IMR-90 (cell line): ENCODE results near the gene FAS. TPM values are rescaled to one million over a fixed set of nuclear protein-coding genes. Genes with fewer than 3 reads are reported as not detected.

ENCODE experiments used
- ATAC-seq: fragments of 200-7000 bp; cut with Tn5 transposase; 2 replicates; pipeline ENCODE4 v1.9.1; 2020; ENCODE audit warnings: low read depth, mild to moderate bottlenecking, moderate library complexity
- BruUV-seq: library from RNA; stranded (reverse); fragments of 400-500 nt; replicated peaks from 2 replicates; lab custom pipeline; 2021; lab: Mats Ljungman, UMichigan
- CTCF ChIA-PET: fragments of 300-600 bp; formaldehyde crosslinking; extraction: SDS; loops from one replicate; lab custom pipeline; 2021; ENCODE audit warnings: antibody characterized with exemption; lab: Yijun Ruan, JAX
- POLR2A ChIA-PET: fragments of 300-600 bp; sonication (Branson Sonifier 250); formaldehyde crosslinking; loops from one replicate; lab custom pipeline; 2022; ENCODE audit warnings: antibody characterized with exemption; ENCODE audit not compliant: unreplicated experiment; lab: Charles Lee
- DNase-seq: peaks from one replicate; pipeline ENCODE4 v3.0.0; 2013
- H2AFZ ChIP-seq: replicated peaks from 2 replicates; pipeline ENCODE3; 2013; ENCODE audit warnings: low read length, mild to moderate bottlenecking; ENCODE audit not compliant: poor library complexity
- H2AK5ac ChIP-seq: 2 replicates; pipeline ENCODE4 v1.6.1; 2013; ENCODE audit warnings: low read depth, low read length, inconsistent platforms
- H2AK9ac ChIP-seq: replicated peaks from 2 replicates; pipeline ENCODE3; 2013; ENCODE audit warnings: mild to moderate bottlenecking, low read depth, low read length, moderate library complexity; ENCODE audit not compliant: poor library complexity
- H2BK120ac ChIP-seq: 2 replicates; pipeline ENCODE4 v1.6.1; 2013; ENCODE audit warnings: low read depth, low read length, inconsistent platforms
- H2BK15ac ChIP-seq: 3 replicates; pipeline ENCODE4 v1.6.1; 2013; ENCODE audit warnings: low read depth, low read length, inconsistent platforms
- H2BK20ac ChIP-seq: 2 replicates; pipeline ENCODE4 v1.6.1; 2013; ENCODE audit warnings: low read depth, mild to moderate bottlenecking, inconsistent platforms, low read length, moderate library complexity
- H2BK5ac ChIP-seq: 2 replicates; pipeline ENCODE4 v1.6.1; 2013; ENCODE audit warnings: mild to moderate bottlenecking, low read depth, low read length, inconsistent platforms; ENCODE audit not compliant: poor library complexity, severe bottlenecking
- H3K14ac ChIP-seq: replicated peaks from 2 replicates; pipeline ENCODE4 v1.6.1; 2013; ENCODE audit warnings: low read depth, low read length, inconsistent platforms
- H3K18ac ChIP-seq: 2 replicates; pipeline ENCODE4 v1.6.1; 2013; ENCODE audit warnings: low read depth, low read length, control low read depth
- H3K23ac ChIP-seq: 2 replicates; pipeline ENCODE4 v1.6.1; 2013; ENCODE audit warnings: low read depth, low read length, inconsistent platforms
- H3K27ac ChIP-seq: 2 replicates; pipeline ENCODE4 v1.5.1; 2013; ENCODE audit warnings: mild to moderate bottlenecking, control low read depth, low read length; ENCODE audit not compliant: insufficient read depth
- H3K27me3 ChIP-seq: 2 replicates; pipeline ENCODE4 v1.6.1; 2013; ENCODE audit warnings: low read length; ENCODE audit not compliant: control insufficient read depth, insufficient read depth
- H3K36me3 ChIP-seq: 2 replicates; pipeline ENCODE4 v1.6.1; 2013; ENCODE audit warnings: low read length, mixed read lengths; ENCODE audit not compliant: control insufficient read depth, insufficient read depth
- H3K4ac ChIP-seq: 2 replicates; pipeline ENCODE4 v1.6.1; 2013; ENCODE audit warnings: low read depth, low read length, inconsistent platforms
- H3K4me1 ChIP-seq: 2 replicates; pipeline ENCODE4 v1.6.1; 2013; ENCODE audit warnings: low read length, mixed read lengths; ENCODE audit not compliant: control insufficient read depth, insufficient read depth
- H3K4me2 ChIP-seq: 2 replicates; pipeline ENCODE4 v1.6.1; 2013; ENCODE audit warnings: low read depth, mild to moderate bottlenecking, control low read depth, low read length, moderate library complexity
- H3K4me3 ChIP-seq: 2 replicates; pipeline ENCODE4 v1.5.1; 2013; ENCODE audit warnings: low read depth, mild to moderate bottlenecking, control low read depth, low read length, moderate library complexity; ENCODE audit not compliant: insufficient read depth
- H3K56ac ChIP-seq: 2 replicates; pipeline ENCODE4 v1.6.1; 2013; ENCODE audit warnings: low read length, inconsistent platforms; ENCODE audit not compliant: insufficient read depth; ENCODE audit errors: extremely low read depth
- H3K79me1 ChIP-seq, 2 experiments: 2 replicates each; pipeline ENCODE4 v1.6.1; 2013; ENCODE audit warnings: low read length in 2 of 2, inconsistent platforms in 1 of 2, low read depth in 1 of 2
- H3K9ac ChIP-seq: 2 replicates; pipeline ENCODE4 v1.6.1; 2013; ENCODE audit warnings: low read depth, low read length, control low read depth
- H3K9me1 ChIP-seq: 2 replicates; pipeline ENCODE4 v1.6.1; 2013; ENCODE audit warnings: low read length, inconsistent platforms; ENCODE audit not compliant: insufficient read depth
- H3K9me3 ChIP-seq: 2 replicates; pipeline ENCODE4 v1.6.1; 2013; ENCODE audit warnings: low read length; ENCODE audit not compliant: control insufficient read depth, insufficient read depth
- H4K20me1 ChIP-seq: 2 replicates; pipeline ENCODE4 v1.6.1; 2013; ENCODE audit warnings: low read length, inconsistent platforms; ENCODE audit not compliant: insufficient read depth
- H4K5ac ChIP-seq: 2 replicates; pipeline ENCODE4 v1.6.1; 2013; ENCODE audit warnings: mild to moderate bottlenecking, low read depth, low read length, control low read depth
- H4K8ac ChIP-seq, 2 experiments: 2 replicates each; pipeline ENCODE4 v1.6.1; 2013; ENCODE audit warnings: low read depth in 2 of 2, low read length in 2 of 2, control low read depth in 1 of 2, inconsistent platforms in 1 of 2
- H4K91ac ChIP-seq: 2 replicates; pipeline ENCODE4 v1.6.1; 2013; ENCODE audit warnings: low read depth, low read length, inconsistent platforms; ENCODE audit not compliant: insufficient read depth
- BHLHE40 ChIP-seq: fragments of 150-350 bp; IDR thresholded peaks from 2 replicates; pipeline ENCODE4 v1.6.1; 2016; ENCODE audit warnings: mild to moderate bottlenecking, low read depth, low read length
- CEBPB ChIP-seq: IDR thresholded peaks from 2 replicates; pipeline ENCODE4 v1.6.1; 2012; ENCODE audit warnings: low read depth, low read length, improper control_type of control experiment
- CHD1 ChIP-seq: IDR thresholded peaks from 2 replicates; pipeline ENCODE4 v1.6.1; 2012; ENCODE audit warnings: low read depth, low read length, improper control_type of control experiment
- ELK1 ChIP-seq: fragments of 150-350 bp; IDR thresholded peaks from 2 replicates; pipeline ENCODE4 v1.6.1; 2016; ENCODE audit warnings: low read depth, mild to moderate bottlenecking, low read length, moderate library complexity, borderline replicate concordance
- FOS ChIP-seq: fragments of 150-350 bp; IDR thresholded peaks from 2 replicates; pipeline ENCODE4 v1.6.1; 2016; ENCODE audit warnings: low read depth, low read length
- MAFK ChIP-seq: IDR thresholded peaks from 2 replicates; pipeline ENCODE4 v1.6.1; 2012; ENCODE audit warnings: low read depth, low read length, improper control_type of control experiment
- MAZ ChIP-seq: IDR thresholded peaks from 2 replicates; pipeline ENCODE4 v1.6.1; 2012; ENCODE audit warnings: low read depth, mild to moderate bottlenecking, low read length, improper control_type of control experiment, moderate library complexity, borderline replicate concordance
- MXI1 ChIP-seq: IDR thresholded peaks from 2 replicates; pipeline ENCODE4 v1.6.1; 2012; ENCODE audit warnings: low read depth, mild to moderate bottlenecking, low read length, moderate library complexity, borderline replicate concordance
- NFE2L2 ChIP-seq: fragments of 150-350 bp; IDR thresholded peaks from 2 replicates; pipeline ENCODE4 v1.6.1; 2016; ENCODE audit warnings: low read depth, mild to moderate bottlenecking, low read length
- POLR2A ChIP-seq: IDR thresholded peaks from 2 replicates; pipeline ENCODE4 v1.6.1; 2012; ENCODE audit warnings: mild to moderate bottlenecking, low read depth, low read length
- RAD21 ChIP-seq: IDR thresholded peaks from 2 replicates; pipeline ENCODE4 v1.6.1; 2012; ENCODE audit warnings: low read length, improper control_type of control experiment
- RCOR1 ChIP-seq: IDR thresholded peaks from 2 replicates; pipeline ENCODE4 v1.6.1; 2012; ENCODE audit warnings: mild to moderate bottlenecking, low read length, improper control_type of control experiment; ENCODE audit not compliant: insufficient replicate concordance
- RFX5 ChIP-seq: IDR thresholded peaks from 2 replicates; pipeline ENCODE4 v1.8.0; 2012; ENCODE audit warnings: low read depth, mild to moderate bottlenecking, low read length, moderate library complexity
- SMC3 ChIP-seq: fragments of 150-350 bp; IDR thresholded peaks from 2 replicates; pipeline ENCODE4 v1.6.1; 2016; ENCODE audit warnings: low read depth, mild to moderate bottlenecking, antibody characterized with exemption, low read length, moderate library complexity
- USF2 ChIP-seq: fragments of 150-350 bp; IDR thresholded peaks from 2 replicates; pipeline ENCODE4 v1.6.1; 2017; ENCODE audit warnings: mild to moderate bottlenecking, antibody characterized with exemption, low read length, low read depth
- WGBS, 2 experiments: methylation state at CpG; one replicate each; pipeline versions ENCODE4 v1.1.5 to v1.1.7; 2013; ENCODE audit warnings: missing lambda C conversion rate in 2 of 2; ENCODE audit not compliant: insufficient read length in 1 of 2; ENCODE audit errors: extremely low coverage in 2 of 2; 5-methylcytosine and 5-hydroxymethylcytosine counted together
- dilution Hi-C: fragments of 300-500 bp; cut with HindIII; formaldehyde crosslinking; loops from one replicate; pipeline ENCODE4 v1.14.3; 2018; ENCODE audit warnings: low sequenced_read_pairs; ENCODE audit not compliant: unreplicated experiment
- in situ Hi-C: fragments of 300-500 bp; cut with MboI; formaldehyde crosslinking; loops from 3 replicates; pipeline ENCODE4 v1.14.3; 2019; ENCODE audit warnings: low sequenced_read_pairs, inconsistent platforms, mixed read lengths
- intact Hi-C: fragments of 100-400 bp; cut with micrococcal nuclease; formaldehyde crosslinking; loops from 2 replicates; pipeline ENCODE4 v1.10.0; 2022
- polyA plus RNA-seq, 3 experiments: library from polyadenylated mRNA; depleted of rRNA; stranded (reverse); fragments of >200 nt; gene quantifications; 2 replicates each; pipeline ENCODE4 v1.2.3, GENCODE V29; 2012; ENCODE audit warnings: low replicate concordance in 1 of 3
- total RNA-seq: library from RNA; depleted of rRNA; stranded (reverse); fragments of >200 nt; gene quantifications from 2 replicates; pipeline ENCODE4 v1.2.3, GENCODE V29; 2012
- TF ChIP-seq, protein P1 (sequence below): conservative IDR thresholded peaks from 2 replicates; pipeline ENCODE4 v1.5.1; 2012; ENCODE audit warnings: mild to moderate bottlenecking, low read depth, low read length, improper control_type of control experiment

The FAS gene
- total and polyA plus RNA-seq, 2 of the 4 experiments (the other 2 are of a cell fraction), result 34.3 to 53.8 TPM

DNA sequence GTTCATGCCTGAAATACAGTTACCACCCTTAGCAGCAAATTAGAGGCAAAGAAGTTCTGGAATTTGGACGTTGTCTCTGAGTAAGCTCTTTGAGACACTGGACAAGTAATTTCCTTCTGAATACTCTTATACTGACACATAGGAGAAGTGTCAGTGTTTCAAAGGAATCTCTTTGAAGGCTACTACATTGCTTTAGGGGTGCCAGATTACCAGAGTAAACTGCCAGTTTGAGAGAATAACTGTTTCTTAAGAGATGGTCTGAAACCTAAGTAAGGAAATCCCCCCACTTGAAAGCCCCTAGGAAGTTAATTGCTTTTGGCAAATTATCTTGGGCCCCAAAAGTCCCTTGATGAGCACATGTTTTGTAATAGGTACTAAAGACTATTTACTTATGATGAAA, 3.4 kb downstream of the FAS start:
- peak overlapping the region; percentile 9; the same call in 1 of the 2 replicates for H3K4me3 ChIP-seq
- CTCF ChIA-PET, result interaction anchor here (1.1 kb wide), 1 partner anchor 158 kb away, joined by 3 read pairs; no protein-coding TSS in a partner anchor
- peak overlapping the region; percentile 51; the same call in 1 of the 2 replicates for H3K4me2 ChIP-seq
- H3K4ac ChIP-seq, result no peak overlapping the region
- H3K27me3 ChIP-seq, result no peaks in the 10 kb centered on the region
- H2AFZ ChIP-seq, result no peak overlapping the region
- no peak overlapping the region for H2AK9ac ChIP-seq
- H3K9ac ChIP-seq, result peak overlapping the region; percentile 34; the same call in 1 of the 2 replicates
- no peak overlapping the region for H3K18ac ChIP-seq
- no peak overlapping the region for H2BK20ac ChIP-seq
- H3K27ac ChIP-seq, result no peak overlapping the region
- H3K23ac ChIP-seq, result peak overlapping the region; percentile 33; the same call in 1 of the 2 replicates
- no peak overlapping the region for H4K5ac ChIP-seq
- no peaks in the 10 kb centered on the region for H3K9me1 ChIP-seq
- intact Hi-C loops (no loop called here), dilution Hi-C loops (no loop called here), in situ Hi-C loops (no loop called here)
- POLR2A ChIA-PET, result no interaction called here
- H3K79me1 ChIP-seq, result peaks cover 37 to 77% of the 10 kb centered on the region in 2 experiments
- peaks cover 5% of the 10 kb centered on the region for H3K4me1 ChIP-seq
- H2BK120ac ChIP-seq, result no peak overlapping the region
- no peaks in the 10 kb centered on the region for H3K9me3 ChIP-seq
- H4K91ac ChIP-seq, result no peak overlapping the region
- no peak overlapping the region for H2BK15ac ChIP-seq
- ATAC-seq (no peak), DNase-seq (peak; percentile 29)
- H3K56ac ChIP-seq, result no peak overlapping the region
- no CpG with 5 or more reads among the region's 1 CpG for WGBS, 2 experiments
- peaks cover 7% of the 10 kb centered on the region; the same call in 1 of the 2 replicates for H4K20me1 ChIP-seq
- H2AK5ac ChIP-seq, result no peak overlapping the region
- no peak overlapping the region for H4K8ac ChIP-seq
- TF ChIP-seq ELK1 (no peak), SMC3 (no peak), CEBPB (no peak), RCOR1 (no peak), RFX5 (no peak), CHD1 (no peak), USF2 (no peak), MAFK (no peak), POLR2A (no peak), NFE2L2 (no peak), FOS (no peak), BHLHE40 (no peak), MAZ (no peak), RAD21 (no peak), MXI1 (no peak)
- TF ChIP-seq, protein P1, sequence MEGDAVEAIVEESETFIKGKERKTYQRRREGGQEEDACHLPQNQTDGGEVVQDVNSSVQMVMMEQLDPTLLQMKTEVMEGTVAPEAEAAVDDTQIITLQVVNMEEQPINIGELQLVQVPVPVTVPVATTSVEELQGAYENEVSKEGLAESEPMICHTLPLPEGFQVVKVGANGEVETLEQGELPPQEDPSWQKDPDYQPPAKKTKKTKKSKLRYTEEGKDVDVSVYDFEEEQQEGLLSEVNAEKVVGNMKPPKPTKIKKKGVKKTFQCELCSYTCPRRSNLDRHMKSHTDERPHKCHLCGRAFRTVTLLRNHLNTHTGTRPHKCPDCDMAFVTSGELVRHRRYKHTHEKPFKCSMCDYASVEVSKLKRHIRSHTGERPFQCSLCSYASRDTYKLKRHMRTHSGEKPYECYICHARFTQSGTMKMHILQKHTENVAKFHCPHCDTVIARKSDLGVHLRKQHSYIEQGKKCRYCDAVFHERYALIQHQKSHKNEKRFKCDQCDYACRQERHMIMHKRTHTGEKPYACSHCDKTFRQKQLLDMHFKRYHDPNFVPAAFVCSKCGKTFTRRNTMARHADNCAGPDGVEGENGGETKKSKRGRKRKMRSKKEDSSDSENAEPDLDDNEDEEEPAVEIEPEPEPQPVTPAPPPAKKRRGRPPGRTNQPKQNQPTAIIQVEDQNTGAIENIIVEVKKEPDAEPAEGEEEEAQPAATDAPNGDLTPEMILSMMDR, result no peak
- peak overlapping the region; percentile 21; the same call in 1 of the 2 replicates for H3K14ac ChIP-seq
- no peaks in the 10 kb centered on the region for H3K36me3 ChIP-seq
- BruUV-seq, result no TSS peak
- peak overlapping the region; percentile 31 for H2BK5ac ChIP-seq
